Measurements from ENCODE around the gene IL12RB2.

The IL12RB2 gene

DNA sequence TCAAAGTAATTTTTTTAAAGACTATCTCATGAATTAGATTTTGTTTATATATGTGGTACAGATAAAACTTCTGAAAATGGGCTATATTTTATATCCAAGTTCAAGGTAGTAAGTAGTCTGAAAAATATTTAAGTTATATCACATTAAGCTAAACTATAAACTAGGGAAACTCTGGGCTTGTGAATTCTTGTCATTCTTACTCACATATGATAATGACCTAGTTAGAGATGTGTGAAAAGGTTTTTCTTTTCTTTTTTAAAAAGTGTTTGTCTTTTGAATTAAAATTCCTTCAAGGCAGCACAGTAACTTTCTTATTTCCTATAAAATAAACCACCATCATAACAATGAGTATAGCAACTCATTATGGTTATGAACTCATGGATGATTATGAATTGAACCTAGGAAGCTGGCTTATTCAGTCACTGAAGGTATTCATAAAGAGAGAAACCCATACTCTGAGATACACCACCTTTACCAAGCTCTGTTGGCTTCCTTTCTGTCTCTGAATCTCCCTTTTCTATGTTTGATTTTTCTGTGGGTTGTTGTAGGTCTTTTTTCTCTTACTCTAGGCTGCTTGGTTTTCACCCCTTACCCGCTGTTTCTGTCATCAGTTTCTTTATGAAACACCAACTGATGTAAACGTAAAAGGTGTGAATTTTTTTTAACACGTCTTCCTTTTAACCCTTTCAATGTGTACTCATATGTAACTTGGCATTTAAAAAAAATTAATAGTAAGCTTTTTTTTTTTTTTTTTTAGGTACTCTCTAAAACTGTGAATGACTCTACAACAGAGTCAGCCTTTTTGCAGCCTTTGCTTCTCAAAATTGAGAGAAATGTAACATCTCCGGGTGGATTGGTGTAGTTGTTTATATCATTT, 25.2 kb downstream of the IL12RB2 start:
- no peaks in the 10 kb centered on the region for H3K9me3 ChIP-seq (ENCODE audit: low read length)
- H3K27ac ChIP-seq (ENCODE audit: low read depth, low read length, poor library complexity, severe bottlenecking), result no peak overlapping the region
- H2AFZ ChIP-seq (ENCODE audit: low read length), result no peak overlapping the region
- no peak overlapping the region for H3K4me3 ChIP-seq (ENCODE audit: low read depth, low read length, poor library complexity, severe bottlenecking)
- no peak overlapping the region for H3K4me2 ChIP-seq (ENCODE audit: low read length)
- H3K27me3 ChIP-seq (ENCODE audit: insufficient read depth, low read length), result no peaks in the 10 kb centered on the region; the same call in 1 of the 2 replicates
- H3F3A ChIP-seq (ENCODE audit: insufficient read depth, low read length), result no peaks in the 10 kb centered on the region
- H3K9me2 ChIP-seq (ENCODE audit: low read depth, low read length), result no peaks in the 10 kb centered on the region
- TF ChIP-seq, protein P1, sequence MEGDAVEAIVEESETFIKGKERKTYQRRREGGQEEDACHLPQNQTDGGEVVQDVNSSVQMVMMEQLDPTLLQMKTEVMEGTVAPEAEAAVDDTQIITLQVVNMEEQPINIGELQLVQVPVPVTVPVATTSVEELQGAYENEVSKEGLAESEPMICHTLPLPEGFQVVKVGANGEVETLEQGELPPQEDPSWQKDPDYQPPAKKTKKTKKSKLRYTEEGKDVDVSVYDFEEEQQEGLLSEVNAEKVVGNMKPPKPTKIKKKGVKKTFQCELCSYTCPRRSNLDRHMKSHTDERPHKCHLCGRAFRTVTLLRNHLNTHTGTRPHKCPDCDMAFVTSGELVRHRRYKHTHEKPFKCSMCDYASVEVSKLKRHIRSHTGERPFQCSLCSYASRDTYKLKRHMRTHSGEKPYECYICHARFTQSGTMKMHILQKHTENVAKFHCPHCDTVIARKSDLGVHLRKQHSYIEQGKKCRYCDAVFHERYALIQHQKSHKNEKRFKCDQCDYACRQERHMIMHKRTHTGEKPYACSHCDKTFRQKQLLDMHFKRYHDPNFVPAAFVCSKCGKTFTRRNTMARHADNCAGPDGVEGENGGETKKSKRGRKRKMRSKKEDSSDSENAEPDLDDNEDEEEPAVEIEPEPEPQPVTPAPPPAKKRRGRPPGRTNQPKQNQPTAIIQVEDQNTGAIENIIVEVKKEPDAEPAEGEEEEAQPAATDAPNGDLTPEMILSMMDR (IDR thresholded peaks at IDR 0.05; ENCODE audit: low read length), result no peak
- no peak for TF ChIP-seq EZH2 (IDR thresholded peaks at IDR 0.05; ENCODE audit: borderline replicate concordance, low read length)
- H3K36me3 ChIP-seq (ENCODE audit: insufficient read depth, low read length), result no peaks in the 10 kb centered on the region
- no peak overlapping the region for H3K9ac ChIP-seq (ENCODE audit: low read length)
- H3K4me1 ChIP-seq (ENCODE audit: insufficient read depth, low read length, severe bottlenecking), result no peaks in the 10 kb centered on the region
- H3K79me2 ChIP-seq (ENCODE audit: insufficient read depth, low read length), result no peaks in the 10 kb centered on the region
- H4K20me1 ChIP-seq (ENCODE audit: insufficient read depth, low read length), result no peaks in the 10 kb centered on the region

DNA sequence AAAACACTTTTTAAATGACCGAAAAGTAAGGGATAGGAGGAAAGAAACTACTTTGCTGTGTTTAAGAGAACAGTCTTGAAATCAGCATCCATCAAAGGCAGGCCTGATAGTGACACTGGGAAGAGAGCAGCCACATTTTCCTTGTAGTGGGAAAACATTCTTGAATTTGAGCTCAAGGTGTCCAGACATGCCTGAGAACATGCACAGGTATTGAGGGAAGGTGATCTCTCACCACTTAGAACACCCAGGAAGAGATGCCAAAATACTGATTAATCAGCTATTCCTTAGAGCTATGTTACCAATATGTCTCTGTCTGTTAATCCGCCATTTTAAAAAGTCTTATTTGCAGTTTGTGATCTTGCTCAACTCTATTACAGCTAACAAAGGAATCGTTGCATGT, 25.9 kb downstream of the IL12RB2 start:
- Histone ChIP-seq H3K4me3 (ENCODE audit: low read depth, low read length, poor library complexity, severe bottlenecking) (no peak overlapping the region), H3K27me3 (ENCODE audit: insufficient read depth, low read length) (no peaks in the 10 kb centered on the region; the same call in 1 of the 2 replicates), H3K9ac (ENCODE audit: low read length) (no peak overlapping the region), H2AFZ (ENCODE audit: low read length) (no peak overlapping the region), H3K4me1 (ENCODE audit: insufficient read depth, low read length, severe bottlenecking) (no peaks in the 10 kb centered on the region), H3K79me2 (ENCODE audit: insufficient read depth, low read length) (no peaks in the 10 kb centered on the region), H4K20me1 (ENCODE audit: insufficient read depth, low read length) (no peaks in the 10 kb centered on the region), H3K9me3 (ENCODE audit: low read length) (no peaks in the 10 kb centered on the region), H3K9me2 (ENCODE audit: low read depth, low read length) (no peaks in the 10 kb centered on the region), H3K36me3 (ENCODE audit: insufficient read depth, low read length) (no peaks in the 10 kb centered on the region), H3K27ac (ENCODE audit: low read depth, low read length, poor library complexity, severe bottlenecking) (no peak overlapping the region), H3K4me2 (ENCODE audit: low read length) (no peak overlapping the region), H3F3A (ENCODE audit: insufficient read depth, low read length) (no peaks in the 10 kb centered on the region)
- TF ChIP-seq, protein P1 (IDR thresholded peaks at IDR 0.05; ENCODE audit: low read length), result no peak
- no peak for TF ChIP-seq EZH2 (IDR thresholded peaks at IDR 0.05; ENCODE audit: borderline replicate concordance, low read length)

DNA sequence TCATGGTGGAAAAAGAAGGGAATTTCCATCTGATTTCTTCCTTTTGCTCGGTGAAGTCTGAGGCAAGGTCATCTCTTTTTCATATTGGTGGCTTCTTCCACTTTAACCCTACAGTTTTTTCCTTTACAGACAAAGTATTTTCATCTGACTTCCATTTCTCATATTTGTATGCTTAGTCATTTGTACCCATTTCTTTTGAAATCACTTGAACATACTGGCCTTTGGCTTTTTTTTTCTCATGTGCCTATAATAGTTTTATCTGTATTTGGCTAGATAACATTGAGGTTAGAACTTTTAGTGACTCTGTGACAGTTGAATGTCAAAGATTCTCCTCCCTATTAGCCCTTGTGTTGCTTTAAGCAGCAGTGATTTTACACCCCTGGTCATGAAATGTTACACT, 27.7 kb downstream of the IL12RB2 start:
- Histone ChIP-seq H3K27ac (ENCODE audit: low read depth, low read length, poor library complexity, severe bottlenecking) (no peak overlapping the region), H3F3A (ENCODE audit: insufficient read depth, low read length) (no peaks in the 10 kb centered on the region), H3K9me2 (ENCODE audit: low read depth, low read length) (no peaks in the 10 kb centered on the region), H3K36me3 (ENCODE audit: insufficient read depth, low read length) (no peaks in the 10 kb centered on the region), H3K4me2 (ENCODE audit: low read length) (no peak overlapping the region), H4K20me1 (ENCODE audit: insufficient read depth, low read length) (no peaks in the 10 kb centered on the region), H3K9ac (ENCODE audit: low read length) (no peak overlapping the region), H3K9me3 (ENCODE audit: low read length) (no peaks in the 10 kb centered on the region), H3K4me3 (ENCODE audit: low read depth, low read length, poor library complexity, severe bottlenecking) (no peak overlapping the region), H2AFZ (ENCODE audit: low read length) (no peak overlapping the region), H3K4me1 (ENCODE audit: insufficient read depth, low read length, severe bottlenecking) (no peaks in the 10 kb centered on the region), H3K27me3 (ENCODE audit: insufficient read depth, low read length) (no peaks in the 10 kb centered on the region; the same call in 1 of the 2 replicates), H3K79me2 (ENCODE audit: insufficient read depth, low read length) (no peaks in the 10 kb centered on the region)
- TF ChIP-seq, protein P1 (IDR thresholded peaks at IDR 0.05; ENCODE audit: low read length), result no peak
- no peak for TF ChIP-seq EZH2 (IDR thresholded peaks at IDR 0.05; ENCODE audit: borderline replicate concordance, low read length)
